ENCODE data around the gene ZBTB8B. TPM values are rescaled to one million over a fixed set of nuclear protein-coding genes. Genes with fewer than 3 reads are reported as not detected.
A peak's percentile ranks its signal among the peaks of the same experiment; 100 is the strongest.
"Not testable (repeated sequence)": the region's sequence is repeated elsewhere in the genome, so short reads cannot be mapped to it uniquely, and the experiment has no call there.

ZBTB8B gene
- total and polyA plus RNA-seq, 7 experiments from 2014 or later = 0.02 TPM; not detected in 6

- Histone ChIP-seq H3K27ac (ENCODE audit: low read depth, low read length) (no peak overlapping the region), H3K4me1 (ENCODE audit: control insufficient read depth in 2 of 2, insufficient read depth in 2 of 2, low read length in 2 of 2) (no peaks in the 10 kb centered on the region), H3K9me3 (ENCODE audit: control insufficient read depth in 2 of 3, low read length in 3 of 3) (peaks cover 0 to 16% (median 0%) of the 10 kb centered on the region in 3 experiments), H3K36me3 (ENCODE audit: control insufficient read depth in 2 of 3, insufficient read depth in 3 of 3, low read length in 3 of 3) (no peaks in the 10 kb centered on the region), H3K27me3 (ENCODE audit: control insufficient read depth in 2 of 2, insufficient read depth in 2 of 2, low read length in 2 of 2) (no peaks in the 10 kb centered on the region), H3K4me3 (ENCODE audit: low read length) (no peak overlapping the region)
- POLR2A ChIA-PET = no interaction called here
- H3K4me3 Mint-ChIP-seq = no peak overlapping the region
- H3K27me3 Mint-ChIP-seq = peaks cover 11 to 21% (median 12%) of the 10 kb centered on the region in 5 donors
- CTCF ChIA-PET = no interaction called here
- ATAC-seq (no peak), DNase-seq (no peak)
- H3K36me3 Mint-ChIP-seq = peaks cover 0 to 10% (median under 1%) of the 10 kb centered on the region in 5 donors
- intact Hi-C loops (cut with micrococcal nuclease) = no loop called here
- H3K9me3 Mint-ChIP-seq = peaks cover under 1 to 29% (median 19%) of the 10 kb centered on the region in 11 donors
- no peak overlapping the region for H3K27ac Mint-ChIP-seq
- H3K4me1 Mint-ChIP-seq = no peaks in the 10 kb centered on the region
These were observed 10.1 kb upstream of the ZBTB8B start for GRCh38 chr1:32454726-32455125.

- Histone ChIP-seq H3K4me1 (ENCODE audit: control insufficient read depth in 2 of 2, insufficient read depth in 2 of 2, low read length in 2 of 2) (no peaks in the 10 kb centered on the region), H3K9me3 (ENCODE audit: control insufficient read depth in 2 of 3, low read length in 3 of 3) (peaks cover 0 to 18% (median 0%) of the 10 kb centered on the region in 3 experiments), H3K36me3 (ENCODE audit: control insufficient read depth in 2 of 3, insufficient read depth in 3 of 3, low read length in 3 of 3) (no peaks in the 10 kb centered on the region), H3K27ac (ENCODE audit: low read depth, low read length) (no peak overlapping the region), H3K4me3 (ENCODE audit: low read length) (no peak overlapping the region), H3K27me3 (ENCODE audit: control insufficient read depth in 2 of 2, insufficient read depth in 2 of 2, low read length in 2 of 2) (no peaks in the 10 kb centered on the region)
- ATAC-seq (no peak), DNase-seq (no peak)
- H3K27ac Mint-ChIP-seq = no peak overlapping the region
- no peaks in the 10 kb centered on the region for H3K4me1 Mint-ChIP-seq
- POLR2A ChIA-PET = no interaction called here
- H3K36me3 Mint-ChIP-seq = peaks cover 0 to 4% (median 0%) of the 10 kb centered on the region in 5 donors
- no peak overlapping the region for H3K4me3 Mint-ChIP-seq
- peaks cover 0 to 25% (median 15%) of the 10 kb centered on the region in 11 donors for H3K9me3 Mint-ChIP-seq
- peaks cover 3 to 19% (median 6%) of the 10 kb centered on the region in 5 donors for H3K27me3 Mint-ChIP-seq
- CTCF ChIA-PET = no interaction called here
- intact Hi-C loops (cut with micrococcal nuclease) = no loop called here
These were observed 8.9 kb upstream of the ZBTB8B start for GRCh38 chr1:32455958-32456357.

- H3K4me1 ChIP-seq (ENCODE audit: control insufficient read depth in 2 of 2, insufficient read depth in 2 of 2, low read length in 2 of 2); POLR2A ChIA-PET; ATAC-seq; H3K4me1 Mint-ChIP-seq; H3K27ac ChIP-seq (ENCODE audit: low read depth, low read length); H3K4me3 Mint-ChIP-seq; DNase-seq; H3K27me3 ChIP-seq (ENCODE audit: control insufficient read depth in 2 of 2, insufficient read depth in 2 of 2, low read length in 2 of 2); H3K36me3 ChIP-seq (ENCODE audit: control insufficient read depth in 2 of 3, insufficient read depth in 3 of 3, low read length in 3 of 3); H3K4me3 ChIP-seq (ENCODE audit: low read length); intact Hi-C loops (cut with micrococcal nuclease); H3K27ac Mint-ChIP-seq; H3K36me3 Mint-ChIP-seq; CTCF ChIA-PET: not testable (repeated sequence)
- Mint-ChIP-seq H3K9me3 (peaks cover 0 to 30% (median 15%) of the 10 kb centered on the region in 11 donors), H3K27me3 (peaks cover 9 to 31% (median 26%) of the 10 kb centered on the region in 5 donors)
- H3K9me3 ChIP-seq (ENCODE audit: control insufficient read depth in 2 of 3, low read length in 3 of 3) = peaks cover 0 to 18% (median 0%) of the 10 kb centered on the region in 3 experiments
These were observed 6.1 kb upstream of the ZBTB8B start for GRCh38 chr1:32458798-32459197.

GRCh38 chr1:32462977-32463376, 1.9 kb upstream of the ZBTB8B start:
- Mint-ChIP-seq H3K4me1 (peaks cover 6 to 18% (median 14%) of the 10 kb centered on the region in 7 donors), H3K9me3 (peaks cover 0 to 28% (median 14%) of the 10 kb centered on the region in 11 donors), H3K27ac (peak overlapping the region in 1 of 9 donors; percentile 5), H3K27me3 (peaks cover 44 to 62% (median 55%) of the 10 kb centered on the region in 5 donors)
- DNase-seq; intact Hi-C loops (cut with micrococcal nuclease); POLR2A ChIA-PET; H3K36me3 ChIP-seq (ENCODE audit: control insufficient read depth in 2 of 3, insufficient read depth in 3 of 3, low read length in 3 of 3); H3K4me3 ChIP-seq (ENCODE audit: low read length); H3K27ac ChIP-seq (ENCODE audit: low read depth, low read length); ATAC-seq; CTCF ChIA-PET; H3K4me3 Mint-ChIP-seq; H3K36me3 Mint-ChIP-seq: not testable (repeated sequence)
- peaks cover 0 to 18% (median 0%) of the 10 kb centered on the region in 3 experiments for H3K9me3 ChIP-seq (ENCODE audit: control insufficient read depth in 2 of 3, low read length in 3 of 3)
- peaks cover 0 to 11% of the 10 kb centered on the region in 2 donors for H3K27me3 ChIP-seq (ENCODE audit: control insufficient read depth in 2 of 2, insufficient read depth in 2 of 2, low read length in 2 of 2)
- H3K4me1 ChIP-seq (ENCODE audit: control insufficient read depth in 2 of 2, insufficient read depth in 2 of 2, low read length in 2 of 2) = peaks cover 8 to 13% of the 10 kb centered on the region in 2 donors

- Mint-ChIP-seq H3K27me3 (peaks cover 44 to 62% (median 55%) of the 10 kb centered on the region in 5 donors), H3K36me3 (peaks cover 0 to 2% (median 0%) of the 10 kb centered on the region in 5 donors), H3K9me3 (peaks cover 0 to 15% (median 3%) of the 10 kb centered on the region in 11 donors), H3K4me3 (peak overlapping the region; percentile 34 to 88 (median 72)), H3K27ac (no peak overlapping the region), H3K4me1 (peaks cover 6 to 18% (median 14%) of the 10 kb centered on the region in 7 donors)
- intact Hi-C loops (cut with micrococcal nuclease) = no loop called here
- peaks cover 0 to 11% of the 10 kb centered on the region in 2 donors for H3K27me3 ChIP-seq (ENCODE audit: control insufficient read depth in 2 of 2, insufficient read depth in 2 of 2, low read length in 2 of 2)
- peak overlapping the region; percentile 26 for H3K4me3 ChIP-seq (ENCODE audit: low read length)
- H3K27ac ChIP-seq (ENCODE audit: low read depth, low read length) = no peak overlapping the region
- H3K36me3 ChIP-seq (ENCODE audit: control insufficient read depth in 2 of 3, insufficient read depth in 3 of 3, low read length in 3 of 3) = no peaks in the 10 kb centered on the region
- peaks cover 0 to 7% (median 0%) of the 10 kb centered on the region in 3 experiments for H3K9me3 ChIP-seq (ENCODE audit: control insufficient read depth in 2 of 3, low read length in 3 of 3)
- ChIA-PET CTCF (no interaction called here), POLR2A (interaction anchor here (0.7 kb wide), 1 partner anchor 13 kb away, joined by 3 read pairs; no protein-coding TSS in a partner anchor)
- DNase-seq = peak in 1 of 9 donors; percentile 0
- ATAC-seq = no peak
- H3K4me1 ChIP-seq (ENCODE audit: control insufficient read depth in 2 of 2, insufficient read depth in 2 of 2, low read length in 2 of 2) = peaks cover 8 to 13% of the 10 kb centered on the region in 2 donors
These were observed 619 bp upstream of the ZBTB8B start for GRCh38 chr1:32464191-32464715.

- intact Hi-C loops (cut with micrococcal nuclease) = no loop called here
- H3K4me1 Mint-ChIP-seq = peaks cover 6 to 18% (median 14%) of the 10 kb centered on the region in 7 donors
- ChIA-PET CTCF (no interaction called here), POLR2A (interaction anchor here (1.1 kb wide), 1 partner anchor 8 kb away, joined by 7 read pairs; no protein-coding TSS in a partner anchor)
- no peak for DNase-seq
- Histone ChIP-seq H3K4me3 (ENCODE audit: low read length) (no peak overlapping the region), H3K27me3 (ENCODE audit: control insufficient read depth in 2 of 2, insufficient read depth in 2 of 2, low read length in 2 of 2) (peaks cover 0 to 11% of the 10 kb centered on the region in 2 donors), H3K36me3 (ENCODE audit: control insufficient read depth in 2 of 3, insufficient read depth in 3 of 3, low read length in 3 of 3) (no peaks in the 10 kb centered on the region), H3K9me3 (ENCODE audit: control insufficient read depth in 2 of 3, low read length in 3 of 3) (no peaks in the 10 kb centered on the region), H3K4me1 (ENCODE audit: control insufficient read depth in 2 of 2, insufficient read depth in 2 of 2, low read length in 2 of 2) (peaks cover 8 to 13% of the 10 kb centered on the region in 2 donors), H3K27ac (ENCODE audit: low read depth, low read length) (no peak overlapping the region)
- H3K27me3 Mint-ChIP-seq = peaks cover 48 to 64% (median 57%) of the 10 kb centered on the region in 5 donors
- H3K9me3 Mint-ChIP-seq = peaks cover 0 to 5% (median 0%) of the 10 kb centered on the region in 11 donors
- H3K27ac Mint-ChIP-seq = no peak overlapping the region
- no peak for ATAC-seq
- H3K4me3 Mint-ChIP-seq = peak overlapping the region; percentile 50 to 88 (median 79)
- H3K36me3 Mint-ChIP-seq = peaks cover 0 to 2% (median 0%) of the 10 kb centered on the region in 5 donors
These were observed 684 bp downstream of the ZBTB8B start for GRCh38 chr1:32465578-32465933.
